Cortex of kidney (tissue), 1 donor: ENCODE measurements around the gene THAP10.
"Not testable (repeated sequence)": the region's sequence is repeated elsewhere in the genome, so short reads cannot be mapped to it uniquely, and the experiment has no call there.

Experiments used
- DNase-seq: peaks from one replicate; lab custom pipeline; 2025; lab: John Stamatoyannopoulos, UW

THAP10 gene

GRCh38 chr15:70892002-70892911 is at the start of gene THAP10, which contains the start of gene LRRC49:
Gene THAP10, minus strand, starts transcription at chr15:70892433. Its CDS starts 161 bp downstream, at chr15:70892272.
Gene LRRC49, plus strand, starts transcription at chr15:70892826. Its CDS starts 69 bp downstream, at chr15:70892895.
- no peak for DNase-seq

- no peak for DNase-seq
These were observed 44.1 kb upstream of the THAP10 start for GRCh38 chr15:70936326-70936725.

GRCh38 chr15:70935631-70936030 is 43.4 kb upstream of the THAP10 start:
- DNase-seq, result no peak

GRCh38 chr15:70933411-70933810 is 41.2 kb upstream of the THAP10 start:
- DNase-seq, result no peak

GRCh38 chr15:70932397-70932796 is 40.2 kb upstream of the THAP10 start:
- DNase-seq, result no peak

- DNase-seq, result no peak
These were observed 39.6 kb upstream of the THAP10 start for GRCh38 chr15:70931821-70932220.

GRCh38 chr15:70926914-70927313 is 34.7 kb upstream of the THAP10 start:
- DNase-seq, result not testable (repeated sequence)

GRCh38 chr15:70923311-70924080 is 31.3 kb upstream of the THAP10 start:
- DNase-seq, result no peak

GRCh38 chr15:70922119-70922518 is 29.9 kb upstream of the THAP10 start:
- no peak for DNase-seq

GRCh38 chr15:70920981-70921696 is 28.9 kb upstream of the THAP10 start:
- DNase-seq, result no peak

GRCh38 chr15:70917955-70918354 is 25.7 kb upstream of the THAP10 start:
- no peak for DNase-seq

- DNase-seq, result no peak
These were observed 24.3 kb upstream of the THAP10 start for GRCh38 chr15:70916531-70916930.

GRCh38 chr15:70912187-70912586 is 20.0 kb upstream of the THAP10 start:
- no peak for DNase-seq

GRCh38 chr15:70910958-70911357 is 18.7 kb upstream of the THAP10 start:
- DNase-seq, result no peak

GRCh38 chr15:70907784-70908471 is 15.7 kb upstream of the THAP10 start:
- DNase-seq, result no peak

- DNase-seq, result no peak
These were observed 14.6 kb upstream of the THAP10 start for GRCh38 chr15:70906842-70907241.

GRCh38 chr15:70902107-70902506 is 9.9 kb upstream of the THAP10 start:
- DNase-seq, result no peak

GRCh38 chr15:70892912-70893560 is 803 bp upstream of the THAP10 start:
- no peak for DNase-seq

GRCh38 chr15:70882361-70882760 is 9.9 kb downstream of the THAP10 start:
- no peak for DNase-seq

- DNase-seq, result no peak
These were observed 11.5 kb downstream of the THAP10 start for GRCh38 chr15:70880781-70881180.

GRCh38 chr15:70879401-70879800 is 12.8 kb downstream of the THAP10 start:
- DNase-seq, result no peak
